A673 (cell line): ENCODE results near the gene KDM3B. TPM values are rescaled to one million over a fixed set of nuclear protein-coding genes. Genes with fewer than 3 reads are reported as not detected.
A peak's percentile ranks its signal among the peaks of the same experiment; 100 is the strongest.
"Not testable (repeated sequence)": the region's sequence is repeated elsewhere in the genome, so short reads cannot be mapped to it uniquely, and the experiment has no call there.

Experiments used
- BruUV-seq: library from RNA; stranded (reverse); fragments of 400-500 nt; replicated peaks from 2 replicates; lab custom pipeline; 2021; lab: Mats Ljungman, UMichigan
- CTCF ChIA-PET: fragments of 300-600 bp; sonication (Branson Sonifier 250); formaldehyde crosslinking; loops from one replicate; lab custom pipeline; 2022; ENCODE audit warnings: antibody characterized with exemption; lab: Charles Lee
- POLR2A ChIA-PET: fragments of 300-600 bp; sonication (Branson Sonifier 250); formaldehyde crosslinking; loops from one replicate; lab custom pipeline; 2022; ENCODE audit warnings: antibody characterized with exemption; ENCODE audit not compliant: low non-redundant PET; lab: Charles Lee
- DNase-seq: peaks from one replicate; pipeline ENCODE4 v3.0.0-alpha.2; 2015; ENCODE audit warnings: low spot score
- H3K27ac ChIP-seq: fragments of 200-600 bp; sonication (generic); 2 replicates; pipeline ENCODE4 v1.5.1; 2016; ENCODE audit warnings: mixed run types, low read depth, mild to moderate bottlenecking, mixed read lengths, antibody characterized with exemption, low read length; ENCODE audit not compliant: poor library complexity, severe bottlenecking
- H3K27me3 ChIP-seq: fragments of 200-600 bp; sonication (generic); replicated peaks from 2 replicates; pipeline ENCODE4 v1.6.1; 2017; ENCODE audit warnings: mixed run types, low read depth, mild to moderate bottlenecking, mixed read lengths, antibody characterized with exemption, low read length; ENCODE audit not compliant: insufficient read depth, poor library complexity
- H3K36me3 ChIP-seq: fragments of 200-600 bp; sonication (generic); 2 replicates; pipeline ENCODE4 v1.6.1; 2016; ENCODE audit warnings: mixed run types, mild to moderate bottlenecking, mixed read lengths, antibody characterized with exemption, low read length; ENCODE audit not compliant: insufficient read depth, poor library complexity, severe bottlenecking
- H3K4me1 ChIP-seq: fragments of 200-600 bp; sonication (generic); 2 replicates; pipeline ENCODE4 v1.6.1; 2017; ENCODE audit warnings: mixed run types, mild to moderate bottlenecking, mixed read lengths, antibody characterized with exemption, low read length; ENCODE audit not compliant: insufficient read depth, poor library complexity, severe bottlenecking
- H3K4me3 ChIP-seq: fragments of 200-600 bp; sonication (generic); 2 replicates; pipeline ENCODE4 v1.5.1; 2016; ENCODE audit warnings: low read depth, mixed run types, mild to moderate bottlenecking, mixed read lengths, low read length; ENCODE audit not compliant: poor library complexity, severe bottlenecking
- H3K9me3 ChIP-seq: fragments of 200-600 bp; sonication (generic); 2 replicates; pipeline ENCODE4 v1.6.1; 2016; ENCODE audit warnings: mixed run types, low read depth, mild to moderate bottlenecking, mixed read lengths, antibody characterized with exemption, low read length; ENCODE audit not compliant: poor library complexity, severe bottlenecking
- CTCF ChIP-seq: fragments of 300-800, 200-600 bp; sonication (generic); conservative IDR thresholded peaks from 2 replicates; pipeline ENCODE4 v1.5.1; 2017; ENCODE audit warnings: low read depth, mild to moderate bottlenecking, antibody characterized with exemption, low read length, moderate library complexity, mixed read lengths
- EZH2 ChIP-seq: fragments of 200-600 bp; sonication (generic); IDR thresholded peaks from 2 replicates; pipeline ENCODE4 v1.6.1; 2017; ENCODE audit warnings: borderline replicate concordance, low read depth, mild to moderate bottlenecking, mixed read lengths, antibody characterized with exemption, low read length; ENCODE audit not compliant: poor library complexity, severe bottlenecking
- intact Hi-C: fragments of 100-400 bp; cut with micrococcal nuclease; formaldehyde crosslinking; loops from one replicate; pipeline ENCODE4 v1.10.0; 2022; ENCODE audit not compliant: unreplicated experiment
- total RNA-seq: library from RNA; stranded (reverse); gene quantifications from 2 replicates; pipeline ENCODE4 v1.2.3, GENCODE V29; 2021

KDM3B gene
- total RNA-seq, 1 experiment from 2014 or later, result 62.1 TPM

GRCh38 chr5:138408023-138408422 is 55.5 kb downstream of the KDM3B start:
- Histone ChIP-seq H3K27me3 (no peaks in the 10 kb centered on the region), H3K4me3 (no peak overlapping the region), H3K4me1 (no peaks in the 10 kb centered on the region), H3K27ac (no peak overlapping the region), H3K9me3 (no peaks in the 10 kb centered on the region), H3K36me3 (peaks cover 20% of the 10 kb centered on the region)
- no TSS peak for BruUV-seq
- intact Hi-C loops, result no loop called here
- ChIA-PET CTCF (interaction anchor here (0.6 to 0.7 kb wide), 2 partner anchors 157 to 294 kb away, joined by 3 to 8 read pairs; no protein-coding TSS in a partner anchor), POLR2A (no interaction called here)
- TF ChIP-seq EZH2 (no peak), CTCF (no peak)
- DNase-seq, result peak; percentile 45

- DNase-seq, result peak; percentile 52
- H3K9me3 ChIP-seq, H3K4me3 ChIP-seq, H3K27me3 ChIP-seq, H3K27ac ChIP-seq, BruUV-seq, H3K4me1 ChIP-seq: not testable (repeated sequence)
- peak; percentile 49 for TF ChIP-seq CTCF
- intact Hi-C loops, result loop anchor here (2.0 to 5.0 kb wide), 2 partner anchors 189 to 230 kb away; no protein-coding TSS in a partner anchor
- POLR2A ChIA-PET, result interaction anchor here (0.6 kb wide), 1 partner anchor 14 kb away, joined by 8 read pairs; no protein-coding TSS in a partner anchor
- CTCF ChIA-PET, result interaction anchor here (0.5 kb wide), 1 partner anchor 22 kb away, joined by 3 read pairs; no protein-coding TSS in a partner anchor
- peaks cover 30% of the 10 kb centered on the region for H3K36me3 ChIP-seq
Measured at GRCh38 chr5:138410996-138411640, 58.6 kb downstream of the KDM3B start.

GRCh38 chr5:138418444-138418843 is 66.0 kb downstream of the KDM3B start:
- no TSS peak for BruUV-seq
- ChIA-PET CTCF (no interaction called here), POLR2A (no interaction called here)
- H3K9me3 ChIP-seq, result no peaks in the 10 kb centered on the region
- no peaks in the 10 kb centered on the region for H3K27me3 ChIP-seq
- H3K4me3 ChIP-seq, result no peak overlapping the region
- no peak for DNase-seq
- peaks cover 78% of the 10 kb centered on the region for H3K36me3 ChIP-seq
- H3K4me1 ChIP-seq, result no peaks in the 10 kb centered on the region
- intact Hi-C loops, result no loop called here
- no peak overlapping the region for H3K27ac ChIP-seq
- no peak for TF ChIP-seq EZH2
- no peak for TF ChIP-seq CTCF
